GM19468 (cell line): ENCODE data around the gene HOXB7.

Experiments used
- ATAC-seq: cut with Tn5 transposase; IDR thresholded peaks from one replicate; pipeline ENCODE4 v1.9.1; 2021; ENCODE audit warnings: mild to moderate bottlenecking, moderate library complexity, moderate number of reproducible peaks; ENCODE audit not compliant: unreplicated experiment; ENCODE audit errors: extremely low read depth

Gene HOXB7

GRCh38 chr17:48637323-48638260 lies 26.8 kb upstream of the HOXB7 start:
- ATAC-seq, result no peak

DNA sequence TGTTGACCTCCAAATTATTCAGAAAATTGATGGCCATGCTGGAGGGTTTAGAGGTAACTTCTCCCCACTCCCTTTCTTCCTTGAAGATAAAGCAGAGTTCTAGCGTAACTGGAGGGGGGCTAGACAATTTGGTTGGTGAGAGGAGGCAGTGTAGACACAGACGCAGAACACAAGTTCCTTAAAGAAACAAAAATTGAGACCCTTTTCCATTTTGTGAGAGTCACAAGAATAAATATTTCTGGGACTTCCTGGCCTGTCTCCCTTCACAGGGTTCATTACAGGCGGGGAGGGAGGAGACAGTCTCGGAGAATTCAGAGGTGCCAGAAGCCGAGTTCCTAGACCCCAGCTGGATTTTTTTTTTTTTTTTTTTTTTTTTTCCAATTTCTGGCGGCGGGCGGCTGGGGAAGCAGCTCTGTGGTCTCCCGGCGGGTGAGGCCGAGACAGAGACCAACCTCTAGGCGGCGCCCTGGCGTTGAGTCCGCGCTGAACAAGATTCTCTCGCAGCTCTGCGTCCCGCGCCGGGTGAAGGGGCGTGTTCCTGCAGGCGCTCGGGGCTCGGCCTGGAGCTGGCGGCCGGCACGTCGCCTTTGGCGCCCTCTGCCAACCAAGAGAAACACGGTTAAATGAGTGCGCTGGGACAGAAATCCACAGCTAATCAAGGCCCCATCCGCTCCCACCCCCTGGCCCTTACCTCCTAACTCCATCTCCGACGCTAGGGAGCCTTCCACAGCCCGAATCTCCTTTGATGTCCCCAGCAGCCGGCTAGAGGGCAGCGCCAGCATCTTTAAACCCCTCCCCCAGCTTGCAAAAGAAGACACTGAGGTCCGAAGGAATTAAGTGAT lies 25.6 kb upstream of the HOXB7 start:
- no peak for ATAC-seq

DNA sequence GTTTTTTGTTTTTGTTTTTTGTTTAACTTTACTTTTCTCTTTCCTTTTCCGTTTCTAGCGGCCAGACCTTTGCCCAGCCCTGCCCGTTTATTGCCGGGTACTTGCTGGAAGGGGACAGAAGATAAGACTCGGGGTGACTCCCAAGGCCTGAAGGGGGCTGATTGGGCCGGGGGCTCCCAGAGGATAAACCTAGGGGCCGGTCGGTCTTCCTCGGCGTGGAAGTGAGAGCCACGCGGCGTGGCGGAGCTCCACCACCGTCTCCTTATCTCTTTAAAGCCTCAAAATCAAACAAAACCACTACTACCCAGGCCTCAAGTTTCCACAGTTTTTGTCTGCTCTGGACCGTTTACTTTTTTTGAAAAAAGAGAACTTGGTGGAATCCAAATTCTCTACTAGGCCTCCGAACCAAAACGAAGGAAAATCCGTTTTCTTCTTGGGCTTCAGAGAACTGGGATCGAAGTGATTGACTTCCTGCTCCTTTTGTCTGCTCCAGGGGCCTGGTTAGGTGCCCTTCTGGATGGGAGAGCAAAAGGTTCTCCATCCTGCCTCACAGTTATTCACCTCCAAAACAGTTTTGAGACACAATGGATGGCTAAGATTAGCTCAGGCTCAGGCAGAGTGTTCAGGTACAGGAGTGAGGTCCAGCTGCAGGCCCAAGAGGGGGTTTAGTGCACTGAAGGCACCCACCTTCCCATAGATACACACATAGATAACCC lies 23.8 kb upstream of the HOXB7 start:
- no peak for ATAC-seq

GRCh38 chr17:48633266-48633677 lies 22.5 kb upstream of the HOXB7 start:
- ATAC-seq, result no peak

DNA sequence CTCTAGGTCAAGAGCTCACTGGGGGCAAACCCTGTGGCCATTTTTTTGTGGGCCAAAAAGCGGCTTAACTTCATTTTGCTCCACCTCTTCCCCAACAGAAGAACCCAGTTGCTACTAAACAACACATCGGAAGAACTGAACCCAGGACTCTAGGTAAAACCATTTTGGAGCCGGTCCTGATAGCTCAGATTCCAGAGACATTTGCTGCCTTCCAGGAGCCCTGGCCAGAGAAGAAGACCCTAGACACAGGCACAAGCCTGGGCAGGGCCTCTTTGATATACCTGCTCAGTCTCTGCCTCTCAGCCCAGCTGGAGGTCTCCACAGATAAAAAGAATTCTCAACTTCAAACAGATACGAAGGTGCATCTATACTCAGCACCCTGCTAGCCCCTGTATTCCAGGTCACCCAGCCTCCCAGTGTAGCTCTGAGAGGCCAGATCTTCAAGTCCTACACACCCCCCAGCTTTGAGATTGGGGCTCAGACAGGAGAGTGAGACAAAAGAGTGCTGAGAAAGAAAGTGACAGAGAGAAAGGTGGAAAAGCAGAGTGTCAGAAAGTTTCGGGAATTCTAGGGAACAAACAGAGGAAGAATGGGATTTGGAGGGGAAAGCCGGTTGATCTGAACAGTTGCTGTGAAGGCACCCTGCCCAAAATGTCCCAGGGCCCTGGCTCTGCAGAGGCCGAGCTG lies 21.9 kb upstream of the HOXB7 start:
- ATAC-seq, result no peak

GRCh38 chr17:48631693-48632578 lies 21.1 kb upstream of the HOXB7 start:
- no peak for ATAC-seq

DNA sequence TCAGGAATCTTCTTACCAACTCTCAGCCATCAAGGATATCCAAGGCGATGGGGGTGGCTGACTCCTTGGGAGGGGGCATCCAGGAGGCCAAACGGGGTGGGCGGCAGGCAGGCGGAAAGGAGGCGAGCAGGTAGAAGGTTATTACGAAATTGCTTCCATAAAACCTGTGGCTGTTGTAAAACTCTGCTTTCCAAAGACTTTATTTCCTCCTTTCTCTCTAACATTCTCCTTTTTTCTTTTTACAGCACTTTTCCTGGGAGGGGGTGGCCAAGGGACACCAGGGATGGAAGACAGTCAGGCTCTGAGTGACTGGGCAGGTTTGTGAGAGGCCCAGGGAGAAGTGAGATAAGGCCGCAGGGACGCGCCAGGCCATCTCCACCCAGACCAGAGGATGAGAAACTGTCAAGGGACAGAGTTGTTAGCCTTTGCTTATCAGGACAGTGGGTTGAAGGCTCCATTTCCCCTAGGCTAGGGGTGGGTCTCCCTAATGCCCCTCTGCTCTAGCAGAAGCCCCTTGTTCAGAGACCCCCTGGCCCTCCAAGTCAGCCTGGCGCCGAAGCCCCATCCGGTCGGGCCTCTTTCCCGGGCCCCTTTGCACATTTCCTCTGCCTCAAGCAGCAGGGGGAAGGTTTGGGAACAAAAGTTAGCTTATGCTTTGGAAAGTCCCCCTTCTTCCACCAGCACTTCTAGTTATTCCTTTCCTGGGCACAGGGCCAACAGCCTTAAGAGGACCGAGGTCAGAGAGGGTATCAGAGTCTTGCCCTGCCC lies 20.3 kb upstream of the HOXB7 start:
- no peak for ATAC-seq

GRCh38 chr17:48630009-48630924 lies 19.4 kb upstream of the HOXB7 start:
- ATAC-seq, result no peak

DNA sequence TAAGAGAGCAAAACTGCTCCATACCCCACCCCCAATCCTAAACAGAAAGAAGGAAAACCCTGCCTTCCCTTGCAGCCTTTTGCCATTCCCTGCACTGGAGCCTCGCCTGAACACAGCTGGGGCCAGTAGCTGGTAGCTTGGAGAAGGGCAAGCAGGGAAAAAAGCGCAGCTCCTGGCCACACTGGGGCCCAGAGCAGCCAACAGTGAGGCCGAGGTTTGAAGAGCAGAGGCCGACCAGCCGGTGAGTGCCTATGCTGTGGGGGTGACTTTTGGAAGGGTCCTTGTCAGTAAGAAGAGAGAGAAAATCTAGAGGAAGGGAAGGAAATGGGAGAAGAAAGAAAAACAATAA lies 18.6 kb upstream of the HOXB7 start:
- no peak for ATAC-seq

- no peak for ATAC-seq
These were observed 18.0 kb upstream of the HOXB7 start for GRCh38 chr17:48628649-48629410.

GRCh38 chr17:48627623-48628521 lies 17.1 kb upstream of the HOXB7 start:
- no peak for ATAC-seq

DNA sequence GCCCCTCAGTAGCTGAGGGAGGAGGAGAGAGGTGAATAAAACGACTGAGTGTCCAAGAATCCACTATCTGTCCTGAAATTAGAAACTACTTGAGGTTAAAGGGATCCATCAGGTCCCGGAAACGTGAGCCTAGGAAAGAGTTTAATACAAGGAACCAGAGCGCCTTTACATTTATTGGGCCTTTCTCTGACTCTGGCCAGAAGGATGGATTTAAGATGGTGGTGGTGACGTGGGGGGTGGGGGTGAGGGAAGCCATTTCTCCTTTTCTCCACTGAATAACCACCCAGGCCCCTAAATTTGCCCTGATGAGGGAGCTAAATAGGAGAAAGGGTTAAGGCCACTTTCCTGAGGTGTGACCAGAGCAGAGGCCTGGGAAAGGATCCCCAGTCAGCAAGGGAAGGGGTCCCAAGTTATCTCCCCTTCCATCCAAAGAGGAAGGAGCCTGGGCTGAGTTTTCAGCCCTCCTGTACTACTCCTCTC lies 16.3 kb upstream of the HOXB7 start:
- ATAC-seq, result no peak

DNA sequence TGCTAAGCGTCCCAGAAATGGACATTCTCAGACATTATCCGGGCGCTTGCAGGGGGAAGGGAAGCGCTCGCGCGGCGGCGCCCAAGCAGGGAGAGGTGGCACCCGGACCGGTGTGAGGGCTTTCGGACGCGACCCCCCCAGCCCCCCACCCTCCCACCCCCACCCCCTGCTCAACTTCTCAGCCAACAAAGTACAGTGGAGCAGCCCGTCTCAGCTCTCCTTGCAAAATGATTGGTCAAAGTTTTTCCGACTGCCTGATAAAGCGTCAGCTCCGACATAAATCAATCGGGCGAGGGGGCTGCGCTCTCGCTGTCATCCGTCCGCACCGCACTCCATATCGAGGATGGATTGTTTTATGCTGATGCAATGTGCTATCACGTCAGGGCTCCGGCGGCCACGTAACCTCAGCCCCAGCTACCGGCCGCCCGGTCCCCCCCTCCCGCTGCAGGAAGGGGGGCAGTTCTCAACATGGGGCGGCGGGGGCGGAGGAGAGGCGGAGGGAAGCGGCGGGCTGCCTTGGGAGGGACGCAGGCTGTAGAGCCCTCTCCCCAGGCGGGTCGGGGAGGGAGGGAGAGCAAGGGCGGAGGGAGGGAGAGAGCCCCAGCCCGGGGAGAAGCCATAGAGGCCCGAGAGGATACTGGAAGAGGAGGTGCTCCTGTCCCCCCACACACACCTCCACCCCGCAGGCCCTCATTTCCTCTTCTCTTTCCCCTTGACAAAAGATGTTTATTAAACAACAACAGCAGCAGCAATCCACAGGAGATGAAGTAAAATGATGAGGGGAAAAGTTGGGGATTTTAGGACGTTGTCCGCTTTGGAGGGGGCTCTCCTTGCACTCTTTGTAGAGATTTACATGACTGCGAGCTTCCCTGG lies 15.7 kb upstream of the HOXB7 start, which contains the start of gene HOXB9:
Gene HOXB9, minus strand, starts transcription at position 114 of the 873 bp plus-strand sequence. Its CDS starts 89 bp downstream, at position 25.
- ATAC-seq, result no peak

DNA sequence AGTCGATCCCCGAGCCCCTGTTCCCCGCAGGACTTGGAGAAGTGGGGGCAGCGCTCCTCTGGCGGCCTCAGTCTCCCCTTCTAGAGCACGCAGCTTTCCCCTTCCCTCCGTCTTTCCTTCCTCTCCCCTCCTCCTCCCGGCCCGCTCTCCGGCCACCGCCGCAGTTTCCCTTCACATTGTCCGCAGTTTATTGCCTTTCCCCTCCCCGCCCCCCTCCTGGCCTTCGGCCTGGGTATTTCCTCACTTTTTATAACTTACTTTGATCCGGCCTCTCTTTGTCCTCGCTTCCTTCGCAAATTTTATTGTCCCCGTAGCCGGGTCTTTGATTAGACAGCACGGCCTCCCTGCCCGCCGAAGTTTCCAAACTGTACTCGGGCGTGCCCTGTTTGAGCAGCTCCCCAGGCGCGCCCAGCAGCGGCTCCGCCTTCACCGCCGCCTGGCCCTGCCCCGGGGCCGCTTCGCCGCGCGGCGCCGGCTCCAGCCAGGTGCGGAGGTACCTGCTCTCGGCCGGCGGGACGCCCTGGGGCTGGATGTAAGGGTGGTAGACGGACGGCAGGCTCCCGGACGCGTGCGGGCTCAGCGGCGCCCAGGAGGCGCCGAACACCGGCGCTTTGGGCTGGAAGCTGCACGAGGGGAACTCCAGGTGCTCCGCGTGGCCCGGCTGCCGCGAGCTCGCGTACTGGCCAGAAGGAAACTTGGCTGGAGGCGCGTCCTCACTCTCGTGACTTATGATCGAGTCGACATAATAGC lies 14.9 kb upstream of the HOXB7 start:
- no peak for ATAC-seq
